Transverse colon (tissue), 4 donors: Measurements from ENCODE around the gene EYS.

Experiments
- EP300 ChIP-seq: sonication (generic); formaldehyde crosslinking; IDR thresholded peaks from one replicate; pipeline ENCODE4 v1.6.1; 2017; ENCODE audit warnings: antibody characterized with exemption, low read depth
- POLR2A ChIP-seq: fragments of 450-650 bp; IDR thresholded peaks from one replicate; pipeline ENCODE4 v1.6.1; 2016; ENCODE audit warnings: antibody characterized with exemption, mild to moderate bottlenecking, moderate library complexity
- POLR2AphosphoS5 ChIP-seq, 3 donors: sonication (generic); formaldehyde crosslinking; IDR thresholded peaks; one replicate each; pipeline ENCODE4 v1.6.1; 2016; ENCODE audit warnings: antibody characterized with exemption in 3 of 3
- TF ChIP-seq, protein P1 (sequence below), 5 experiments: fragments of 200-600 bp in 3 of 5; fragments of 450-650 bp in 2 of 5; sonication (generic) in 3 of 5; IDR thresholded peaks; 1 replicate in 2 of 5; 2 replicates in 3 of 5; pipeline ENCODE4 v1.5.1; 2016 to 2017; ENCODE audit warnings: antibody characterized with exemption in 5 of 5, inconsistent platforms in 3 of 5, mild to moderate bottlenecking in 2 of 5, moderate library complexity in 1 of 5

DNA sequence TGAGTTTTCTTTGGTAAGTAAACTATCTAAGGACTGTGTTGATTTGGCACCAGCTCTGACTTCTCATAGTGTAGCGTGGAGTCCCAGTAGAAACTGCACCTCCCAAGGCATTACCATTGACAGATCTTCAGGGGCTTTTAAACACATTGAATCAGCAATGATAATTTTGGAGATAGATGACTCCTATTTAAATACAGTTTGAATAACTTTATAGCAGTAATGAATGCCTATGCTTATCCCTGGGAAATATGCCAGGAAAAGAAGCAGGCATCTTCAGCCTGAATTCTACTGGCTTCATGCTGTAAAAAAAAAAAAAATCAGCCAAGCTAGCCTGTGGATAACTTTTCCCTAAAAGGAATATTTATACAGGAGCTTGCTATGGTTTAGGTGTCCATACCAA, 895.9 kb downstream of the EYS start:
- no peak for TF ChIP-seq POLR2A
- TF ChIP-seq, protein P1, sequence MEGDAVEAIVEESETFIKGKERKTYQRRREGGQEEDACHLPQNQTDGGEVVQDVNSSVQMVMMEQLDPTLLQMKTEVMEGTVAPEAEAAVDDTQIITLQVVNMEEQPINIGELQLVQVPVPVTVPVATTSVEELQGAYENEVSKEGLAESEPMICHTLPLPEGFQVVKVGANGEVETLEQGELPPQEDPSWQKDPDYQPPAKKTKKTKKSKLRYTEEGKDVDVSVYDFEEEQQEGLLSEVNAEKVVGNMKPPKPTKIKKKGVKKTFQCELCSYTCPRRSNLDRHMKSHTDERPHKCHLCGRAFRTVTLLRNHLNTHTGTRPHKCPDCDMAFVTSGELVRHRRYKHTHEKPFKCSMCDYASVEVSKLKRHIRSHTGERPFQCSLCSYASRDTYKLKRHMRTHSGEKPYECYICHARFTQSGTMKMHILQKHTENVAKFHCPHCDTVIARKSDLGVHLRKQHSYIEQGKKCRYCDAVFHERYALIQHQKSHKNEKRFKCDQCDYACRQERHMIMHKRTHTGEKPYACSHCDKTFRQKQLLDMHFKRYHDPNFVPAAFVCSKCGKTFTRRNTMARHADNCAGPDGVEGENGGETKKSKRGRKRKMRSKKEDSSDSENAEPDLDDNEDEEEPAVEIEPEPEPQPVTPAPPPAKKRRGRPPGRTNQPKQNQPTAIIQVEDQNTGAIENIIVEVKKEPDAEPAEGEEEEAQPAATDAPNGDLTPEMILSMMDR (IDR thresholded peaks at IDR 0.05): no peak
- no peak for TF ChIP-seq POLR2AphosphoS5 (IDR thresholded peaks at IDR 0.05)
- no peak for TF ChIP-seq EP300
